22Rv1 (cell line): Measurements from ENCODE around the gene FGFR3.

ENCODE experiments used
- ZFX ChIP-seq: fragments of 450-650 bp; IDR thresholded peaks from 2 replicates; pipeline ENCODE4 v1.6.1; 2017; ENCODE audit warnings: antibody characterized with exemption, borderline replicate concordance
- TF ChIP-seq, protein P1 (sequence below): fragments of 450-650 bp; IDR thresholded peaks from 2 replicates; pipeline ENCODE4 v1.5.1; 2017; ENCODE audit warnings: mild to moderate bottlenecking

DNA sequence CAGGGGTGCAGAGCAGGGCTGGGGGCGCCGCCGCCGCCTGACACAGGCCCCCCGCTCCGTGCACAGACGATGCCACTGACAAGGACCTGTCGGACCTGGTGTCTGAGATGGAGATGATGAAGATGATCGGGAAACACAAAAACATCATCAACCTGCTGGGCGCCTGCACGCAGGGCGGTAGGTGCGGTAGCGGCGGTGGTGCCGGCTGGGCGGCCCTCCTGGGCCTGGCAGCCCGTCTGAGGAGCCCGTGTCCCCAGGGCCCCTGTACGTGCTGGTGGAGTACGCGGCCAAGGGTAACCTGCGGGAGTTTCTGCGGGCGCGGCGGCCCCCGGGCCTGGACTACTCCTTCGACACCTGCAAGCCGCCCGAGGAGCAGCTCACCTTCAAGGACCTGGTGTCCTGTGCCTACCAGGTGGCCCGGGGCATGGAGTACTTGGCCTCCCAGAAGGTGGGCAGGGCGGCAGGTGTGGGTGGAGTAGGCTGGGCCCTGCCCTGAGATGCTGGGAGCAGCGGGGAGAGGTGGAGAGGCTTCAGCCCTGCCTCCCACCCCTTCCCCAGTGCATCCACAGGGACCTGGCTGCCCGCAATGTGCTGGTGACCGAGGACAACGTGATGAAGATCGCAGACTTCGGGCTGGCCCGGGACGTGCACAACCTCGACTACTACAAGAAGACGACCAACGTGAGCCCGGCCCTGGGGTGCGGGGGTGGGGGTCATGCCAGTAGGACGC lies 12.6 kb downstream of the FGFR3 start:
- TF ChIP-seq, protein P1, sequence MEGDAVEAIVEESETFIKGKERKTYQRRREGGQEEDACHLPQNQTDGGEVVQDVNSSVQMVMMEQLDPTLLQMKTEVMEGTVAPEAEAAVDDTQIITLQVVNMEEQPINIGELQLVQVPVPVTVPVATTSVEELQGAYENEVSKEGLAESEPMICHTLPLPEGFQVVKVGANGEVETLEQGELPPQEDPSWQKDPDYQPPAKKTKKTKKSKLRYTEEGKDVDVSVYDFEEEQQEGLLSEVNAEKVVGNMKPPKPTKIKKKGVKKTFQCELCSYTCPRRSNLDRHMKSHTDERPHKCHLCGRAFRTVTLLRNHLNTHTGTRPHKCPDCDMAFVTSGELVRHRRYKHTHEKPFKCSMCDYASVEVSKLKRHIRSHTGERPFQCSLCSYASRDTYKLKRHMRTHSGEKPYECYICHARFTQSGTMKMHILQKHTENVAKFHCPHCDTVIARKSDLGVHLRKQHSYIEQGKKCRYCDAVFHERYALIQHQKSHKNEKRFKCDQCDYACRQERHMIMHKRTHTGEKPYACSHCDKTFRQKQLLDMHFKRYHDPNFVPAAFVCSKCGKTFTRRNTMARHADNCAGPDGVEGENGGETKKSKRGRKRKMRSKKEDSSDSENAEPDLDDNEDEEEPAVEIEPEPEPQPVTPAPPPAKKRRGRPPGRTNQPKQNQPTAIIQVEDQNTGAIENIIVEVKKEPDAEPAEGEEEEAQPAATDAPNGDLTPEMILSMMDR: no peak
- no peak for TF ChIP-seq ZFX
